Mesenchymal stem cell (in vitro differentiated cells and primary cell): ENCODE results near the gene LRRN1.

Source experiments
- DNase-seq: peaks from one replicate; pipeline ENCODE4 v3.0.0-alpha.2; 2013
- H2AFZ ChIP-seq: one replicate; pipeline ENCODE4 v1.6.1; 2013; ENCODE audit warnings: low read depth, mild to moderate bottlenecking, control low read depth, inconsistent platforms, low read length, moderate library complexity
- H2AK5ac ChIP-seq: 2 replicates; pipeline ENCODE4 v1.6.1; 2013; ENCODE audit warnings: low read length, moderate library complexity, mild to moderate bottlenecking, inconsistent platforms; ENCODE audit not compliant: severe bottlenecking
- H2BK120ac ChIP-seq: one replicate; pipeline ENCODE4 v1.6.1; 2013; ENCODE audit warnings: low read depth, mild to moderate bottlenecking, inconsistent platforms, low read length, moderate library complexity
- H2BK12ac ChIP-seq, 2 experiments: one replicate each; pipeline ENCODE4 v1.6.1; 2013; ENCODE audit warnings: inconsistent platforms in 2 of 2, low read length in 2 of 2, mild to moderate bottlenecking in 2 of 2, moderate library complexity in 2 of 2, control low read depth in 1 of 2
- H2BK15ac ChIP-seq: one replicate; pipeline ENCODE4 v1.6.1; 2013; ENCODE audit warnings: mild to moderate bottlenecking, low read depth, inconsistent platforms; ENCODE audit not compliant: poor library complexity, severe bottlenecking
- H2BK5ac ChIP-seq: 2 replicates; pipeline ENCODE4 v1.6.1; 2013; ENCODE audit warnings: low read depth, mild to moderate bottlenecking, low read length, control low read depth, inconsistent platforms; ENCODE audit not compliant: poor library complexity, severe bottlenecking
- H3K14ac ChIP-seq, 2 experiments: one replicate each; pipeline ENCODE4 v1.6.1; 2013; ENCODE audit warnings: inconsistent platforms in 2 of 2, low read length in 2 of 2, control low read depth in 1 of 2, mild to moderate bottlenecking in 1 of 2, moderate library complexity in 1 of 2
- H3K18ac ChIP-seq, 2 experiments: one replicate each; pipeline ENCODE4 v1.6.1; 2013; ENCODE audit warnings: inconsistent platforms in 2 of 2, low read length in 2 of 2, control low read depth in 1 of 2, low read depth in 1 of 2, mild to moderate bottlenecking in 1 of 2
- H3K23ac ChIP-seq, 2 experiments: one replicate each; pipeline ENCODE4 v1.6.1; 2013; ENCODE audit warnings: inconsistent platforms in 2 of 2, low read length in 2 of 2, mild to moderate bottlenecking in 2 of 2, moderate library complexity in 2 of 2, control low read depth in 1 of 2
- H3K27ac ChIP-seq: 2 replicates; pipeline ENCODE4 v1.5.1; 2013; ENCODE audit warnings: mild to moderate bottlenecking, moderate library complexity, low read length, control low read depth, inconsistent platforms; ENCODE audit not compliant: poor library complexity, severe bottlenecking
- H3K27me3 ChIP-seq, 2 experiments: 2 replicates each; pipeline versions ENCODE4 v1.6.1 to v1.7.0; 2013; ENCODE audit warnings: low read length in 2 of 2, mild to moderate bottlenecking in 2 of 2, moderate library complexity in 2 of 2, control low read depth in 1 of 2, inconsistent platforms in 1 of 2; ENCODE audit not compliant: control insufficient read depth in 1 of 2, insufficient read depth in 1 of 2
- H3K36me3 ChIP-seq, 2 experiments: 2 replicates each; pipeline versions ENCODE4 v1.6.1 to v1.7.0; 2013; ENCODE audit warnings: low read length in 2 of 2, control low read depth in 1 of 2, inconsistent platforms in 1 of 2, low read depth in 1 of 2, mild to moderate bottlenecking in 1 of 2; ENCODE audit not compliant: insufficient read depth in 2 of 2, control insufficient read depth in 1 of 2
- H3K4ac ChIP-seq, 2 experiments: one replicate each; pipeline ENCODE4 v1.6.1; 2013; ENCODE audit warnings: inconsistent platforms in 2 of 2, low read length in 2 of 2, mild to moderate bottlenecking in 2 of 2, moderate library complexity in 2 of 2, control low read depth in 1 of 2, low read depth in 1 of 2
- H3K4me1 ChIP-seq: 2 replicates; pipeline ENCODE4 v1.6.1; 2013; ENCODE audit warnings: low read depth, low read length, control low read depth; ENCODE audit not compliant: control insufficient read depth, insufficient read depth
- H3K4me2 ChIP-seq: 2 replicates; pipeline ENCODE4 v1.6.1; 2013; ENCODE audit warnings: low read length, mild to moderate bottlenecking, inconsistent platforms; ENCODE audit not compliant: poor library complexity, severe bottlenecking
- H3K4me3 ChIP-seq, 2 experiments: 2 replicates each; pipeline versions ENCODE4 v1.5.1 to v1.7.0; 2013; ENCODE audit warnings: low read length in 2 of 2, mild to moderate bottlenecking in 2 of 2, control low read depth in 1 of 2, low read depth in 1 of 2; ENCODE audit not compliant: insufficient read depth in 1 of 2
- H3K79me1 ChIP-seq: replicated peaks from 2 replicates; pipeline ENCODE4 v1.6.1; 2013; ENCODE audit warnings: mild to moderate bottlenecking, control low read depth, low read length, inconsistent platforms; ENCODE audit not compliant: poor library complexity, severe bottlenecking
- H3K9ac ChIP-seq: 2 replicates; pipeline ENCODE4 v1.7.0; 2013; ENCODE audit warnings: mild to moderate bottlenecking, low read length, moderate library complexity
- H3K9me3 ChIP-seq: 2 replicates; pipeline ENCODE4 v1.7.0; 2013; ENCODE audit warnings: mild to moderate bottlenecking, low read length; ENCODE audit not compliant: control insufficient read depth
- H4K8ac ChIP-seq: one replicate; pipeline ENCODE4 v1.6.1; 2013; ENCODE audit warnings: inconsistent platforms, mild to moderate bottlenecking, low read length, moderate library complexity
- H4K91ac ChIP-seq: one replicate; pipeline ENCODE4 v1.6.1; 2013; ENCODE audit warnings: mild to moderate bottlenecking, low read length, inconsistent platforms
- WGBS: methylation state at CpG from one replicate; pipeline ENCODE4 v1.1.7; 2013; ENCODE audit warnings: mixed read lengths; 5-methylcytosine and 5-hydroxymethylcytosine counted together

Gene LRRN1

DNA sequence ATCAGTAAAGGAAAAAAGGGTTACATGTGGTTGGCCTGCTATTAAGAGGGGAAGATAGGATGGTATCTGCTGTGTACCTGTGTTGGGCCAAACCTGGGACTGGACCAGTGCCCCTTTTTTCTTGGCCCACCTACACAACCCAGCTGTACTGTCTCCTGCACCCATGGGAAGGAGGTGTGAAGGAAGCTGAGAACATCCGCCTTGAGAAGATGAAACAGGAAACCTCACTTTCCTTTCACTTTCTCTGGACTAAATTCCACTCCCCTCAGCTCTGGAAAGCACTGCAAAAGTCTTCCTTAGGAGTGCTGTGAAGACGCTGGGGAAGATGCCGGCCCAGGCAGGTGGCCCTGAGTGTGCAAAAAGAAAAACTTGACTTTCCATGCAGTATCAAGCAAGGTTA is 37.6 kb downstream of the LRRN1 start:
- no peak overlapping the region for H2BK120ac ChIP-seq
- no peak overlapping the region for H3K14ac ChIP-seq
- H3K36me3 ChIP-seq = no peaks in the 10 kb centered on the region
- H3K4me3 ChIP-seq = no peak overlapping the region
- WGBS = 88% methylated on average over 3 of the region's 3 CpGs
- no peak for DNase-seq
- H3K18ac ChIP-seq = no peak overlapping the region
- no peak overlapping the region for H2BK5ac ChIP-seq
- peaks cover 25% of the 10 kb centered on the region for H3K9me3 ChIP-seq
- H3K23ac ChIP-seq = no peak overlapping the region
- no peaks in the 10 kb centered on the region for H3K27me3 ChIP-seq
- H3K4me1 ChIP-seq = no peaks in the 10 kb centered on the region
- H4K91ac ChIP-seq = no peak overlapping the region
- H3K27ac ChIP-seq = no peak overlapping the region
- no peak overlapping the region for H3K9ac ChIP-seq
- H2BK12ac ChIP-seq = no peak overlapping the region
- no peak overlapping the region for H4K8ac ChIP-seq
- no peak overlapping the region for H2AFZ ChIP-seq
- no peak overlapping the region for H3K4me2 ChIP-seq
- H3K79me1 ChIP-seq = no peaks in the 10 kb centered on the region
- no peak overlapping the region for H2BK15ac ChIP-seq
- H2AK5ac ChIP-seq = no peak overlapping the region
- no peak overlapping the region for H3K4ac ChIP-seq

DNA sequence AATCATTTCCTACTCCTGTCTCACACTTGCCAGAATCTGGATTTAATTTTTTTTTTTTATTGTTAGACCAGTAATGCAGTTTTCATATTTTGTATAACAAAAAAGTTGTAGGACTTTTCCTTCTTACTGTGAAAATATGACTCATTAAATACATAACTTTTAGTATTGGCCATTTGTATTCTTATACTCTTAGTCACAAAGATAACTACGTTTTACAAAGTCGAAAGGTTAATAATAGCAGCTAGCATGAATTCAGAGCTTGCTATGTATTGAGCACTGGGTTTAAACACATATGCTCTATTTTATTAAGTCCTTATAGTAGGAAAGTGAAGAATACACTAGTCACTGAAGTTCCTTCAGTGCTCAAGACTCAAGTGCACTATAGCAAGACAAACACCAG is 43.1 kb downstream of the LRRN1 start:
- no CpG with 5 or more reads among the region's 2 CpGs for WGBS
- peaks cover 19% of the 10 kb centered on the region for H3K9me3 ChIP-seq
- H2BK5ac ChIP-seq = no peak overlapping the region
- H3K4me2 ChIP-seq = no peak overlapping the region
- no peak overlapping the region for H3K4me3 ChIP-seq
- H3K27ac ChIP-seq = no peak overlapping the region
- no peak for DNase-seq
- H2BK15ac ChIP-seq = no peak overlapping the region
- no peak overlapping the region for H2BK12ac ChIP-seq
- H2BK120ac ChIP-seq = no peak overlapping the region
- no peaks in the 10 kb centered on the region for H3K36me3 ChIP-seq
- no peak overlapping the region for H4K8ac ChIP-seq
- no peak overlapping the region for H2AFZ ChIP-seq
- H4K91ac ChIP-seq = no peak overlapping the region
- H3K23ac ChIP-seq = no peak overlapping the region
- H3K9ac ChIP-seq = no peak overlapping the region
- no peaks in the 10 kb centered on the region for H3K4me1 ChIP-seq
- H3K18ac ChIP-seq = no peak overlapping the region
- no peaks in the 10 kb centered on the region for H3K27me3 ChIP-seq
- H3K14ac ChIP-seq = no peak overlapping the region
- H3K79me1 ChIP-seq = no peaks in the 10 kb centered on the region
- no peak overlapping the region for H2AK5ac ChIP-seq
- no peak overlapping the region for H3K4ac ChIP-seq

DNA sequence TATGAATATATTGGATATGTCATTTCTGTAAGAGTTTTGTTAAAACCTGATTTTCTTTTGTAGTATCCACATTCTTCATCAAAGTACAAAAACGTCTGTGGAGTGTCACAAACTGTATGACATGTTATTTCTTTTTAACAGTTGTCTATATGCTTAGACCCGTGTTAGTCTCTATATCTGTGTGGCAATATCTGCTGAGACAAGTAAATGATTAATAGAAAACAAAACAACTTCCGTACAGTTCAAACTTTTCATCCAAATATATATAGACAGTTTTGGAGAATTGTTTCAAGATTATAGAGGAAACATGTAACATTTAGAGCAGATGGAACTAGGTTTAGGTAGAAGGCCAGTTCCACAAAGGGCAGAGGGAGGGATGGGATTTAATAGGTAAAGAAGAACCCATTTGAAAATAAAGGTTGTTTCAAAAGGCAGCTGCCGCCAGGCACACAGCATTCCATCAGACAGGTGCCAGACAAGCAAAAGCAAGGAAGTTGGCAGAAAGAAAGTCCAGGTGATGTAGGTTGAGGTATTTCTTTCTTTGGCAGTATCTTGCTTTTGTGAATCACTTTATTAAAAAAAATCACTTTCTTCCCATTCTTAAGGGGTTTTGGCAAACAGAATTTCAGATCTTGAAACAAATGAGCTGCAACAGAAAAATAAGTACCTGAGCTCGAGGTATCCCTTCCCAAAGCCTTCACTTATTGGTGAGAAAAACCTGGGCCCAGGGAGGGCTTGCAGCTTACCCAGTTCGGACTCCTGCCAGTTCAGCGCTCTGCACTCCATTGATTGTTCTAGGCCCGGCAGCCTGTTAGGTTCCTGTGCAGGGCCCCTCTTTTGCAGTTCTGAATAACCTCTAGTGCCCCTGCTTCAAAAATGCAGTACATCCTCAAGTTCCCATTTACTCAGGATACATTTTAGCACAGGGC is 49.0 kb downstream of the LRRN1 start:
- H3K4me1 ChIP-seq = no peaks in the 10 kb centered on the region
- H3K23ac ChIP-seq = no peak overlapping the region
- no peak overlapping the region for H3K27ac ChIP-seq
- no peak overlapping the region for H2AFZ ChIP-seq
- no peak overlapping the region for H3K4ac ChIP-seq
- no peak overlapping the region for H2BK12ac ChIP-seq
- H2AK5ac ChIP-seq = no peak overlapping the region
- H4K8ac ChIP-seq = no peak overlapping the region
- H3K4me3 ChIP-seq = no peak overlapping the region
- H2BK15ac ChIP-seq = no peak overlapping the region
- WGBS = 82% methylated on average over 5 of the region's 8 CpGs
- no peak overlapping the region for H3K9ac ChIP-seq
- peaks cover 4% of the 10 kb centered on the region for H3K9me3 ChIP-seq
- no peaks in the 10 kb centered on the region for H3K27me3 ChIP-seq
- no peak for DNase-seq
- H2BK5ac ChIP-seq = no peak overlapping the region
- H2BK120ac ChIP-seq = no peak overlapping the region
- no peak overlapping the region for H3K4me2 ChIP-seq
- H3K14ac ChIP-seq = no peak overlapping the region
- no peak overlapping the region for H4K91ac ChIP-seq
- no peaks in the 10 kb centered on the region for H3K36me3 ChIP-seq
- no peak overlapping the region for H3K18ac ChIP-seq
- H3K79me1 ChIP-seq = no peaks in the 10 kb centered on the region

DNA sequence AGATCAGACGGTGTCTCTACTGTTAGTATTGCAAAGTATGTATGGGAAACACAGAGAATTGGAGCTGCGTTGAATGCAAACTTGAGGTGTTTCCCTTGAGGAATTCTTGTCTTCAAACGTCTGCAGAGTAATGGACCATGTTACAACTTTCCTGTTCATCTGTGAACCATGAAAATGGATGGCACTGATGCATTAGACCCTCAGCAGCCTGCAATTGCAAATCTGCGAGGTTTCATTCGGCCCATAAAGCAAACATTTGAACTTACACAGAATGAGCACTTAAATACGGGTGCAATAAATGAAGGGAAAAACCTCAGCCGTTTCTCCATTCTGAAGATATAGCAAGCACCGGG is 49.7 kb downstream of the LRRN1 start:
- Histone ChIP-seq H2BK15ac (no peak overlapping the region), H3K4me2 (no peak overlapping the region), H3K27me3 (no peaks in the 10 kb centered on the region), H3K36me3 (no peaks in the 10 kb centered on the region), H3K4me3 (no peak overlapping the region), H2BK12ac (no peak overlapping the region), H2BK5ac (no peak overlapping the region), H3K18ac (no peak overlapping the region), H4K91ac (no peak overlapping the region), H2AFZ (no peak overlapping the region), H3K79me1 (no peaks in the 10 kb centered on the region), H2AK5ac (no peak overlapping the region), H3K23ac (no peak overlapping the region), H3K4ac (no peak overlapping the region), H3K9ac (no peak overlapping the region), H3K9me3 (no peaks in the 10 kb centered on the region), H3K4me1 (no peaks in the 10 kb centered on the region), H3K27ac (no peak overlapping the region), H4K8ac (no peak overlapping the region), H2BK120ac (no peak overlapping the region), H3K14ac (no peak overlapping the region)
- no peak for DNase-seq
- 79% methylated on average over 8 of the region's 8 CpGs for WGBS
